NCI-H2107 treated with DMSO at 0.1 percent for 48 hours (cell line): ENCODE data around the gene RAD51B.

ENCODE experiments used
- DNase-seq: peaks from one replicate; lab custom pipeline; 2025; ENCODE audit not compliant: unreplicated experiment; lab: John Stamatoyannopoulos, UW

Gene RAD51B

GRCh38 chr14:68621400-68622365 is 802.1 kb downstream of the RAD51B start:
- DNase-seq, result no peak

GRCh38 chr14:68622856-68623255 is 803.3 kb downstream of the RAD51B start:
- no peak for DNase-seq

- no peak for DNase-seq
Measured at GRCh38 chr14:68623307-68623706, 803.7 kb downstream of the RAD51B start.

- no peak for DNase-seq
Measured at GRCh38 chr14:68623826-68624225, 804.2 kb downstream of the RAD51B start.

- no peak for DNase-seq
Measured at GRCh38 chr14:68624541-68625220, 805.1 kb downstream of the RAD51B start.

- DNase-seq, result no peak
Measured at GRCh38 chr14:68625366-68626090, 805.9 kb downstream of the RAD51B start.

GRCh38 chr14:68626386-68626785 is 806.8 kb downstream of the RAD51B start:
- no peak for DNase-seq

- no peak for DNase-seq
Measured at GRCh38 chr14:68627050-68627867, 807.7 kb downstream of the RAD51B start.

GRCh38 chr14:68627868-68628604 is 808.5 kb downstream of the RAD51B start:
- DNase-seq, result no peak

GRCh38 chr14:68628605-68629310 is 809.2 kb downstream of the RAD51B start:
- DNase-seq, result no peak

GRCh38 chr14:68630081-68630571 is 810.5 kb downstream of the RAD51B start:
- DNase-seq, result no peak

GRCh38 chr14:68630611-68631393 is 811.2 kb downstream of the RAD51B start:
- DNase-seq, result no peak

- no peak for DNase-seq
Measured at GRCh38 chr14:68631394-68632053, 811.9 kb downstream of the RAD51B start.

- no peak for DNase-seq
Measured at GRCh38 chr14:68632054-68632895, 812.7 kb downstream of the RAD51B start.

GRCh38 chr14:68633131-68633991 is 813.8 kb downstream of the RAD51B start:
- DNase-seq, result peak; percentile 68

GRCh38 chr14:68634332-68634731 is 814.8 kb downstream of the RAD51B start:
- no peak for DNase-seq
